PC-9 (cell line): ENCODE measurements around the gene PTPN2.

Source experiments
- EZH2 ChIP-seq: fragments of 200-600 bp; sonication (generic); IDR thresholded peaks from 2 replicates; pipeline ENCODE4 v1.8.0; 2017; ENCODE audit warnings: antibody characterized with exemption, low read depth
- TF ChIP-seq, protein P1 (sequence below): fragments of 200-600 bp; sonication (generic); conservative IDR thresholded peaks from 2 replicates; pipeline ENCODE4 v1.6.1; 2017; ENCODE audit warnings: mixed run types, antibody characterized with exemption, mild to moderate bottlenecking, moderate library complexity

DNA sequence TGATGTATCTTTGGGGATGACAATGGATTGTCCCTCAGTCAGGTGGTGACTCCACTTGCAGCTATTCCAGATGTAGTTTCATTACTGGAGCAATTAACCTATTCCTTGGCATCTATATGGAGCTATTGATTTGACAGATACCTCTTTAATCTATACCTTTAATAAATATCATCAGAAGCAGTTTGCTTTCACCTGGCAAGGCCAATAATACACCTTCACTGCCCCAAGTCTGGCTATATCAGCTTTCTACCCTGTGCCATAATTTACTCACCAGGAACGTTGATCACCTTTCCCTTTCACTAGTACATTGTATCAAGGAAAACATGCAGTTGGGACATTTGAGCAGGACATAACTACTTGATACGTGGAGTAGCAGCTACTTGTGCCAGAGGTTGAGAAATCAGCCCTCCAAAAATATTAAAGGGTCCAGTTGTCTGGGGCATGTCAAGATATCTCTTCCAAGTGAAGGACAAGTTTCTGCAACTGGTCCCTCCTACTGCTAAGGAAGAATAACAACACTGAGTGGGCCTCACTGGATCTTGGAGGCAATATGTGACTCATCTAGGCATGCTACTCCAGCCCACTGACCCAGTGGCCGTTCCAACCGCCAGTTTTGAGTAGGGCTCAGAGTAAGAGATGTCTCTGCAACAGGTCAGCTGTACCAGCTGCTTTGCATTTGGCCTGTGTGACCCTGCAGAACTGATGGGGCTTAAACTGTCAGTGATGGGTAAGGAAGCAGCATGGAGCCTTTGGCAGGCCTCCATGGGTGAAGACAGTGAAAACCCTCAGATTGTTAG lies 114.2 kb downstream of the PTPN2 start:
- TF ChIP-seq, protein P1, sequence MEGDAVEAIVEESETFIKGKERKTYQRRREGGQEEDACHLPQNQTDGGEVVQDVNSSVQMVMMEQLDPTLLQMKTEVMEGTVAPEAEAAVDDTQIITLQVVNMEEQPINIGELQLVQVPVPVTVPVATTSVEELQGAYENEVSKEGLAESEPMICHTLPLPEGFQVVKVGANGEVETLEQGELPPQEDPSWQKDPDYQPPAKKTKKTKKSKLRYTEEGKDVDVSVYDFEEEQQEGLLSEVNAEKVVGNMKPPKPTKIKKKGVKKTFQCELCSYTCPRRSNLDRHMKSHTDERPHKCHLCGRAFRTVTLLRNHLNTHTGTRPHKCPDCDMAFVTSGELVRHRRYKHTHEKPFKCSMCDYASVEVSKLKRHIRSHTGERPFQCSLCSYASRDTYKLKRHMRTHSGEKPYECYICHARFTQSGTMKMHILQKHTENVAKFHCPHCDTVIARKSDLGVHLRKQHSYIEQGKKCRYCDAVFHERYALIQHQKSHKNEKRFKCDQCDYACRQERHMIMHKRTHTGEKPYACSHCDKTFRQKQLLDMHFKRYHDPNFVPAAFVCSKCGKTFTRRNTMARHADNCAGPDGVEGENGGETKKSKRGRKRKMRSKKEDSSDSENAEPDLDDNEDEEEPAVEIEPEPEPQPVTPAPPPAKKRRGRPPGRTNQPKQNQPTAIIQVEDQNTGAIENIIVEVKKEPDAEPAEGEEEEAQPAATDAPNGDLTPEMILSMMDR: no peak
- no peak for TF ChIP-seq EZH2
